Astrocyte (in vitro differentiated cells and primary cell): ENCODE results near the gene TTC23.

ENCODE experiments used
- CTCF ChIP-seq: IDR thresholded peaks from 2 replicates; pipeline ENCODE4 v1.5.1; 2011; ENCODE audit warnings: low read depth, mild to moderate bottlenecking, inconsistent platforms, low read length, moderate library complexity; ENCODE audit not compliant: insufficient read depth
- EZH2 ChIP-seq: IDR thresholded peaks from 2 replicates; pipeline ENCODE4 v1.6.1; 2012; ENCODE audit warnings: mild to moderate bottlenecking, low read length, inconsistent platforms; ENCODE audit not compliant: insufficient read depth

GRCh38 chr15:99211926-99212325, 37.5 kb downstream of the TTC23 start:
- TF ChIP-seq EZH2 (no peak), CTCF (no peak)
